Measurements from ENCODE around the gene CACNG4. TPM values are rescaled to one million over a fixed set of nuclear protein-coding genes. Genes with fewer than 3 reads are reported as not detected.
A peak's percentile ranks its signal among the peaks of the same experiment; 100 is the strongest.

Gene CACNG4
- polyA plus RNA-seq, 1 donor from 2014 or later = 32.9 TPM

GRCh38 chr17:67076290-67076689 lies 111.8 kb downstream of the CACNG4 start:
- peaks cover 2% of the 10 kb centered on the region for H3F3A ChIP-seq (ENCODE audit: insufficient read depth, low read length, poor library complexity, severe bottlenecking)
- no peaks in the 10 kb centered on the region for H3K79me2 ChIP-seq (replicated peaks; ENCODE audit: insufficient read depth, low read length)
- no peaks in the 10 kb centered on the region for H3K36me3 ChIP-seq (ENCODE audit: insufficient read depth, low read length)
- no peak overlapping the region for H2AFZ ChIP-seq (ENCODE audit: low read depth, low read length)
- no peak overlapping the region for H3K9ac ChIP-seq (ENCODE audit: low read length)
- H3K27ac ChIP-seq (ENCODE audit: low read length) = peak overlapping the region; percentile 11
- no peak overlapping the region for H3K4me3 ChIP-seq (ENCODE audit: low read length)
- no peaks in the 10 kb centered on the region for H3K9me2 ChIP-seq (ENCODE audit: insufficient read depth, low read length)
- H3K27me3 ChIP-seq (ENCODE audit: insufficient read depth, low read depth, low read length) = no peaks in the 10 kb centered on the region
- H3K4me2 ChIP-seq (ENCODE audit: low read length) = no peak overlapping the region
- no peaks in the 10 kb centered on the region for H4K20me1 ChIP-seq (ENCODE audit: insufficient read depth)
- TF ChIP-seq REST (IDR thresholded peaks at IDR 0.05; ENCODE audit: borderline replicate concordance) (no peak), RAD21 (conservative IDR thresholded peaks at IDR 0.05) (no peak), MXI1 (conservative IDR thresholded peaks at IDR 0.05; ENCODE audit: poor library complexity, severe bottlenecking) (no peak), POLR2AphosphoS5 (IDR thresholded peaks at IDR 0.05) (no peak), EP300 (conservative IDR thresholded peaks at IDR 0.05; ENCODE audit: poor library complexity, severe bottlenecking) (no peak), CTCF (IDR thresholded peaks at IDR 0.05; ENCODE audit: poor library complexity, severe bottlenecking) (no peak), TAF1 (IDR thresholded peaks at IDR 0.05; ENCODE audit: low read depth) (no peak), SMC3 (conservative IDR thresholded peaks at IDR 0.05; ENCODE audit: poor library complexity) (no peak), EZH2 (IDR thresholded peaks at IDR 0.05; ENCODE audit: borderline replicate concordance, insufficient read depth, low read length, poor library complexity, severe bottlenecking) (no peak)
- H3K9me3 ChIP-seq (ENCODE audit: low read length) = no peaks in the 10 kb centered on the region

GRCh38 chr17:67078292-67078691 lies 113.8 kb downstream of the CACNG4 start:
- no peak overlapping the region for H3K27ac ChIP-seq (ENCODE audit: low read length)
- H4K20me1 ChIP-seq (ENCODE audit: insufficient read depth) = no peaks in the 10 kb centered on the region
- no peaks in the 10 kb centered on the region for H3K9me3 ChIP-seq (ENCODE audit: low read length)
- no peaks in the 10 kb centered on the region for H3K27me3 ChIP-seq (ENCODE audit: insufficient read depth, low read depth, low read length)
- H3K9ac ChIP-seq (ENCODE audit: low read length) = no peak overlapping the region
- no peaks in the 10 kb centered on the region for H3K36me3 ChIP-seq (ENCODE audit: insufficient read depth, low read length)
- no peaks in the 10 kb centered on the region for H3K9me2 ChIP-seq (ENCODE audit: insufficient read depth, low read length)
- TF ChIP-seq EP300 (conservative IDR thresholded peaks at IDR 0.05; ENCODE audit: poor library complexity, severe bottlenecking) (no peak), CTCF (IDR thresholded peaks at IDR 0.05; ENCODE audit: poor library complexity, severe bottlenecking) (no peak), TAF1 (IDR thresholded peaks at IDR 0.05; ENCODE audit: low read depth) (no peak), RAD21 (conservative IDR thresholded peaks at IDR 0.05) (no peak), REST (IDR thresholded peaks at IDR 0.05; ENCODE audit: borderline replicate concordance) (no peak)
- peaks cover 2% of the 10 kb centered on the region for H3F3A ChIP-seq (ENCODE audit: insufficient read depth, low read length, poor library complexity, severe bottlenecking)
- H3K4me2 ChIP-seq (ENCODE audit: low read length) = no peak overlapping the region
- no peak overlapping the region for H2AFZ ChIP-seq (ENCODE audit: low read depth, low read length)
- no peak overlapping the region for H3K4me3 ChIP-seq (ENCODE audit: low read length)
- no peaks in the 10 kb centered on the region for H3K79me2 ChIP-seq (replicated peaks; ENCODE audit: insufficient read depth, low read length)

Data from neural cell (in vitro differentiated cells).